HG03354 (cell line): Measurements from ENCODE around the gene FCAR.
"Not testable (repeated sequence)": the region's sequence is repeated elsewhere in the genome, so short reads cannot be mapped to it uniquely, and the experiment has no call there.

Experiments
- ATAC-seq: cut with Tn5 transposase; IDR thresholded peaks from one replicate; pipeline ENCODE4 v1.9.1; 2021; ENCODE audit warnings: mild to moderate bottlenecking; ENCODE audit not compliant: unreplicated experiment, poor library complexity, severe bottlenecking

Gene FCAR

DNA sequence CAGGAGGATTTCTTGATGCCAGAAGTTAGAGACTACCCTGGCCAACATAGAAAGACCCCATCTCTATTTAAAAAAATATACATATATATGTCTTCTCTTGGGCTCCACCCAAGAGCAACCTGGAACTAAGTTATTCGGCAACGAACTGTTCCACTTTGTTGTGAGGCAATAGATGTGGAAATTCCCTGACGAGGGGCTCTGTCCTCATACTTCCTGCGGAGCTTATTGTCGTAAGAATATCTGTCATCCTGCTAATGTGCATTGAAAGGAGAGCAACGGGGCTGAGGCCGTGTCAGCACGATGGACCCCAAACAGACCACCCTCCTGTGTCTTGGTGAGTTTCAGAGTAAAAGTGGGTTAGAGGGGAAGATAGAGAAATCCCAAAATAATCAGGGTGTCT is at the start of gene FCAR:
FCAR (plus strand) TSS at position 246 of the 400 bp plus-strand sequence; CDS start at position 301, 55 bp downstream.
- ATAC-seq: no peak

DNA sequence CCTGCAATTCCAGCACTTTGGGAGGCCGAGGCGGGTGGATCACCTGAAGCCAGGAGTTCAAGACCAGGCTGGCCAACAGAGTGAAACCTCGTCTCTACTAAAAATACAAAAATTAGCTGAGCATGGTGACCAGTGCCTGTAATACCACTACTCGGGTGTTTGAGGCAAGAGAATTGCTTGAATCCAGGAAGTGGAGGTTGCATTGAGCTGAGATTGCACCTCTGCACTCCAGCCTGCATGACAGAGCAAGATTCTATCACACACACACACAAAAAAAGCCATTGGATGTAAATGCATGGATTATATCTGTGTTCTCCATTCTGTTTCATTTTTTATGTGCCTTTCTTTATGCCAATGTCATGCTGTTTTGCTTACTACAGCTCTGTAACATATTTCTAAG is 49.6 kb upstream of the FCAR start:
- ATAC-seq: not testable (repeated sequence)

DNA sequence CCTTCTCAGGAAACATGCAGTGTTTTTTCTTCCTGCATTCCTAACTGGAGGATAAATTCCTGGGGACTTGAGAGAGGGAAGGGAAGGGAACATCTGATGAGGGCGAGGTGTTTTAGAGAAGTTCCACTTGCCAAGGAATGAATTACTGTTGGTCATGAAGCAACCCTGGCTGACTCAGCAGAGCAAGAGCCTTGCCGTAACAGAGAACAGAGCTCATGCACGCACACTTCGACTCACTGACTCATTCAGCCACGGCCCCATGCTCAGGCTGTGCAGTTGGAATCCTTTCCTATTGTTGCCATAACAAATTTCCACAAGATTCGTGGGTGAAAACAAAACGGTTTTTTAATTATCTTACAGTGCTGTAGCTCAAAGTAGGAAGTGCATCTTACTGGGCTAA is 48.7 kb upstream of the FCAR start:
- not testable (repeated sequence) for ATAC-seq

DNA sequence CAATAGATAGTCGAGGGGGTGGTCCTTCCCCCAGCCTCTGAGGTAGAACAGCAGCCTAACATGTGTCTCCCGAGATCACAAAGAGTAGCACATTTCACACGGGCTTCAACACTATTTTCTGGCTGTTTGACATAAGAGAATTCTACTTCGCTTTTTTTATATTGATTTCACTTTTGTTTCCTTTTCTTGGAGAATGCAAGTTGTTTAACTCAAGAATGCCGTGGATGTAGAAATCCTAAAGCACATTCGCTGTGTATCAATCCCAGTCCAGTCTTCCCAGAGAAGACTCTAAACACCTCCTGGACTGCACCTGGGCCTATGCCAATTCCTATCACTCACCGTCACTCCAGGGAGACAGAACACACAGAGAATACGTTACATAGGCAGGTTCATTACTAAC is 46.0 kb upstream of the FCAR start:
- ATAC-seq: not testable (repeated sequence)

DNA sequence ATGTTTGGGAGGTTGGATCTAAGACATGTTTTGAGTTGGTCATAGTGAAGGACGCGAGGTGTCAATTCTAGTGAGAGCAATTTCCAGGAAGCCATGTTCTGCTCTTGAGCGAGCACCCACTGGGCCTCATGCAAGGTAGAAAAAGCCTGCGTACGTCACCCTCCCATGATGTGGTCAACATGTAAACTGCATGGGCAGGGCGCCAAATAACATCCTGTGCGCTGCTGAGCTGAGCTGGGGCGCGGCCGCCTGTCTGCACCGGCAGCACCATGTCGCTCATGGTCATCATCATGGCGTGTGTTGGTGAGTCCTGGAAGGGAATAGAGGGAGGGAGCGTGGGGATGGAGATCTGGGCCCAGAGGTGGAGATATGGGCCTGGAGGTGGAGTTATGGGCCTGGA is 41.5 kb upstream of the FCAR start, which contains the start of gene KIR2DS4:
KIR2DS4 (plus strand) TSS at position 181 of the 400 bp plus-strand sequence.
- not testable (repeated sequence) for ATAC-seq

DNA sequence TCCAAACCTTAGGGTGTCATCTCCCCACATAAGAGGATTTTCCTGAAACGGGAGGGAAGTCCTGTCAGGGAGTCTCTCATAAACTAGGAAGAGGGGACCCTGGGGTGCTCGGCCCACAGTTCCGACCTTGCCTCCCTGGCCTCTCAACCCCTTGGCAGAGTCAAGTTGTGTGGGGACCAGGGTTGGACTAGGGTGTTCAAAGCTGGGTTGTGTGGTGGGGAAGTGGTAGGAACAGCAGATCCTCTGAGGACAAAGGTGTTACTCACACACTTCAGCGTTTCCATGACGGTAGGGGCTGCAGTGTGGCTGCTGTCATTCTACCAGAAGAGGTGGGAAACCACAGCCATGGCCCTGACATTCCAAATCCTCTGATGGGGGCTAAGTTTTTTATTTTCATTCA is 38.9 kb upstream of the FCAR start:
- ATAC-seq: not testable (repeated sequence)

DNA sequence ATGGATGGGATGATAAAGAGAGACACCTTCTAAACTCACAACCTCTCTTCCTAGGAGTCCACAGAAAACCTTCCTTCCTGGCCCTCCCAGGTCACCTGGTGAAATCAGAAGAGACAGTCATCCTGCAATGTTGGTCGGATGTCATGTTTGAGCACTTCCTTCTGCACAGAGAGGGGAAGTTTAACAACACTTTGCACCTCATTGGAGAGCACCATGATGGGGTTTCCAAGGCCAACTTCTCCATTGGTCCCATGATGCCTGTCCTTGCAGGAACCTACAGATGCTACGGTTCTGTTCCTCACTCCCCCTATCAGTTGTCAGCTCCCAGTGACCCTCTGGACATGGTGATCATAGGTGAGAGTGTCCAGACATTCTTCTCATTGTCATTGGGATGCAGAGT is 36.5 kb upstream of the FCAR start:
- ATAC-seq: not testable (repeated sequence)

DNA sequence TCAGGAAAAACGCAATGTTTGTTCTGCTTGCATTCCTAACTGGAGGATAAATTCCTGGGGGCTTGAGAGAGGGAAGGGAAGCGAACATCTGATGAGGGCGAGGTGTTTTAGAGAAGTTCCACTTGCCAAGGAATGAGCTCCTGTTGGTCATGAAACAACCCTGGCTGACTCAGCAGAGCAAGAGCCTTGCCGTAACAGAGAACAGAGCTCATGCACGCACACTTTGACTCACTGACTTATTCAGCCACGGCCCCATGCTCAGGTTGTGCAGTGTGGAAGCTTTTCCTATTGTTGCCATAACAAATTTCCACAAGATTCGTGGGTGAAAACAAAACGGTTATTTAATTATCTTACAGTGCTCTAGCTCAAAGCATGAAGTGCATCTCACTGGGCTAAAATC is 30.9 kb upstream of the FCAR start:
- not testable (repeated sequence) for ATAC-seq

DNA sequence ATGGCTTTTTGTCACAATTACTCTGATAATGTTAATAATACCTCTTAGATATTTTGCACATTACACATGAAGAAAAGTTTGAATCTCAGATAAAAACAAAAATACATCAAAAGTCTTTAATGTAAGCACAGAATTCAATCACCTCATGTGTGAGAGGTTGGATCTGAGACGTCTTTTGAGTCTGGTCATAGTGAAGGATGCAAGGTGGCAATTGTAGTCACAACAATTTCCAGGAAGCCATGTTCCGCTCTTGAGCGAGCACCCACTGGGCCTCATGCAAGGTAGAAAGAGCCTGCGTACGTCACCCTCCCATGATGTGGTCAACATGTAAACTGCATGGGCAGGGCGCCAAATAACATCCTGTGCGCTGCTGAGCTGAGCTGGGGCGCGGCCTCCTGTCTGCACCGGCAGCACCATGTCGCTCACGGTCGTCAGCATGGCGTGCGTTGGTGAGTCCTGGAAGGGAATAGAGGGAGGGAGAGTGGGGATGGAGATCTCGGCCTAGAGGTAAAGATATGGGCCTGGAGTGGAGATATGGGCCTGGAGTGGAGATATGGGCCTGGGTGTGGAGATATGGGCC is 23.9 kb upstream of the FCAR start, which contains the start of gene KIR3DL2:
KIR3DL2 (plus strand) TSS at position 383 of the 580 bp plus-strand sequence; CDS start at position 416, 33 bp downstream.
- ATAC-seq: not testable (repeated sequence)

DNA sequence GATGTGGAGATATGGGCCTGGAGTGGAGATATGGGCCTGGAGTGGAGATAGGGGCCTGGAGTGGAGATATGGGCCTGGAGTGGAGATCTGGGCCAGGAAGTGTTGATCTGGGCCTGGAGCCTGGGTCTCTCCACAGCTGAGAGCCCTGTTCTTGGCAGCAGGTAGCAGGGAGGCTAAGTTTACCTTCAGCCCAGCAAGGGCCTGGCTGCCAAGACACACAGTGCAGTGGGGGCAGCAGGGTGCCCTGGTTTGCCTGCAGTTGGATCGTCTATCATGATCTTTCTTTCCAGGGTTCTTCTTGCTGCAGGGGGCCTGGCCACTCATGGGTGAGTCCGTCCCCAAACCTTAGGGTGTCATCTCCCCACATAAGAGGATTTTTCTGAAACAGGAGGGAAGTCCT is 23.1 kb upstream of the FCAR start:
- ATAC-seq: no peak

DNA sequence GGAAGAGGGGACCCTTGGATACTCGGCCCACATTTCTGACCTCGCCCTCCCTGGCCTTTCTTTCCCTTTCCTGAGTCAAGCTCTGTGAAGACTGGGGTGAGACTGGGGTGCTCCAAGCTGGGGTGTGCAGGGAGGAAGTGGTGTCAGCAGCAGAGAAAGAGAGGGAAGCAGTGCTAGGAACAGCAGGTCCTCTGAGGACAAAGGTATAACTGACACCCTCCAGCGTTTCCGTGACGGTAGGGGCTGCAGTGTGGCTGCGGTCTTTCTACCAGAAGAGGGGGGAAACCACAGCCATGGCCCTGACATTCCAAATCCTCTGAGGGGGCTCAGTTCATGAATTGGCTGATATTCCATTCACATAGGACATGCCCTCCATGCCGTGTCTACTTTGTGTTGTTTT is 22.7 kb upstream of the FCAR start:
- no peak for ATAC-seq

DNA sequence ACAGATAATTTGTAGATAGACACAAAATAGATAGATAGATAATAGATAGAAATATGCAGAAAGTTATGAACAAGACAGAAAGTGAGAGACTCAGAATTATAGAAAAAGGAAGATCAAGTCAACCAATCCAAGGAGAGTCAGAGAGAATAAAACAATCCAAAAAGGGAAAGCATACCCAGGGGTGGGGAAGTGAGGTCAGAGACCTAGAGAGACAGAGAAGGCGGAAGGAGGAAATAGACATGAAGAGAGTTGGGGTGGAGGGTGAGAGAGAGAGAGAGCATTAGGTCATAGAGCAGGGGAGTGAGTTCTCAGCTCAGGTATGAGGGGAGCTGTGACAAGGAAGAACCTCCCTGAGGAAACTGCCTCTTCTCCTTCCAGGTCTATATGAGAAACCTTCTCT is 18.8 kb upstream of the FCAR start:
- ATAC-seq: not testable (repeated sequence)

DNA sequence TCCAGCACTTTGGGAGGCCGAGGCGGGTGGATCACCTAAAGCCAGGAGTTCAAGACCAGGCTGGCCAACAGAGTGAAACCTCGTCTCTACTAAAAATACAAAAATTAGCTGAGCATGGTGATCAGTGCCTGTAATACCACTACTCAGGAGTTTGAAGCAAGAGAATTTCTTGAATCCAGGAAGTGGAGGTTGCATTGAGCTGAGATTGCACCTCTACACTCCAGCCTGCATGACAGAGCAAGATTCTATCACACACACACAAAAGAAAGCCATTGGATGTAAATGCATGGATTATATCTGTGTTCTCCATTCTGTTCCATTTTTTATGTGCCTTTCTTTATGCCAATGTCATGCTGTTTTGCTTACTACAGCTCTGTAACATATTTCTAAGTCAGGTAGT is 15.6 kb upstream of the FCAR start:
- ATAC-seq: not testable (repeated sequence)

DNA sequence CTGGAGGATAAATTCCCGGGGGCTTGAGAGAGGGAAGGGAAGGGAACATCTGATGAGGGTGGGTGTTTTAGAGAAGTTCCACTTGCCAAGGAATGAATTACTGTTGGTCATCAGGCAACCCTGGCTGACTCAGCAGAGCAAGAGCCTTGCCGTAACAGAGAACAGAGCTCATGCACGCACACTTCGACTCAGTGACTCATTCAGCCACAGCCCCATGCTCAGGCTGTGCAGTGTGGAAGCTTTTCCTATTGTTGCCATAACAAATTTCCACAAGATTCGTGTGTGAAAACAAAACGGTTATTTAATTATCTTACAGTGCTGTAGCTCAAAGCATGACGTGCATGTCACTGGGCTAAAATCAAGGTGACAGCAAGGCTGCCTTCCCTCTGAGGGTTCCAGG is 14.6 kb upstream of the FCAR start:
- not testable (repeated sequence) for ATAC-seq

DNA sequence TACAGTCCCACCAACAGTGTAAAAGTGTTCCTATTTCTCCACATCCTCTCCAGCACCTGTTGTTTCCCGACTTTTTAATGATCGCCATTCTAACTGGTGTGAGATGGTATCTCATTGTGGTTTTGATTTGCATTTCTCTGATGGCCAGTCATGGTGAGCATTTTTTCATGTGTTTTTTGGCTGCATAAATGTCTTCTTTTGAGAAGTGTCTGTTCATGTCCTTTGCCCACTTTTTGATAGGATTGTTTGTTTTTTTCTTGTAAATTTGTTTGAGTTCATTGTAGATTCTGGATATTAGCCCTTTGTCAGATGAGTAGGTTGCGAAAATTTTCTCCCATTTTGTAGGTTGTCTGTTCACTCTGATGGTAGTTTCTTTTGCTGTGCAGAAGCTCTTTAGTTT is 10.6 kb upstream of the FCAR start:
- not testable (repeated sequence) for ATAC-seq

DNA sequence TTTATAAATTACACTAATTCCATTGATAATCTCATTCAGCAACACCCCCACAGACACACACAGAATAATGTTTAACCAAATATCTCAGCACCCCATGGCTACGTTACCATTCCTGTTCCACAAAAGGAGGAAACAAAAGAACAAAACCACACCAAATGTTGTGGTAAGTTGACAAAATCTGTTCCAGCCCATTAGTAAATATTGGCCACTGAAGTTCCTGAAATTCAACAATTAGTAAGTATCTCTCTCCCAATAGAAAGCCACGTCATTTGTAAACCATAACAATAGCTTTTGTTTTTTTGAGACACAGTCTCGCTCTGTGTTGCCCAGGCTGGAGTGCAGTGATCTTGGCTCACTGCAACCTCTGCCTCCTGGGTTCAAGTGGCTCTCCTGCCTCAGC is 2.3 kb upstream of the FCAR start:
- ATAC-seq: no peak

DNA sequence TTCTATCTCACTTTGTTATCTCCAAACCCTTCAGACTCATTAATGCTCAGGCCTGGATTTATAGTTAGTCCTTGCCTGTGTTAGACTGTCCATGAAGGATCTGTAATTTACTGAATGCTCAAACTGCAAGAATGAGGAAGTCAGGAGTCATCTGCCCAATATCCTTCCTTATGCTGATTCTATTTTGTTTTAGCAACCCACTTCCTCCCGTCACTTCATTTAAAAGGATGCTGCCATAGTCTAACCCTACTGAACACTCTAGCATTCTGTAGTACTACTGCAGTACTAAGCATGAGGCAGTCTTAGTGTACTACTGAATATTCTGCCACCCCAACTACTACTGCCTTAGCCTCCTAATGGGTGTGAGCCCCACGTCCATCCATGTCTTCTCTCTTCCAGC is 1.5 kb downstream of the FCAR start:
- ATAC-seq: no peak

DNA sequence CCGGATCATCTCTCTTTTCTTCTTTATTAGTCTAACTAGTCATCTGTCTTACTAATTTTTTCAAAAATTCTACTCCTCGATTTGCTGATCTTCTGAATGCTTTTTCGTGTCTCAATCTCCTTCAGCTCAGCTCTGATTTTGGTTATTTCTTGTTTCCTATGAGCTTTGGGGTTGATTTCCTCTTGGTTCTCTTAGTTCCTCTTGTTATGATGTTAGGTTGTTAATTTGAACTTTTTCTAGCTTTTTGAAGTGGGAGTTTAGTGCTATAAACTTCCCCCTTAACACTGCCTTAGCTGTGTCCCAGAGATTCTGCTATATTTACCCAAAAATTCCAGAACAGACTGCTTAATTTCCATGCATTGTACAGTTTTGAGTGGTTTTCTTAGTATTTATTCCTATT is 3.4 kb downstream of the FCAR start:
- ATAC-seq: no peak

DNA sequence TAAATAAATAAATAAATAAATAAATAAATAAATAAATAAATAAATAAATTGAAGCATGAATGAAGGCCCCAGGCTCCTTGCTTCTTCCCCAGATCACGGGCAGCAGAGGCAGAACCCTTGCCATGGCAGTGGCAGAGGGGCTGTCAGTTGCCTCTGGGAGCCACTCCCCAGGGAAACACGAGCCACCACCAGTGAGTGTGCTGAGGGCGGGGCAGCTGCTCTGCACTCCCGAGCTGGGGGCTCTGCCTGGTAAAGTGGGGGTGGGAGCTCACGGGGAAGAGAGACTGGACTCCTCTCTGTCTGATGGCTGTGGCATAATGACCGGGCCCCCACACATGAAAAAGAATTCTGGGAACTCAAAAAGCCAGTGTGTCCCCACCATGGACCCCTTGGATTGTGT is 7.8 kb downstream of the FCAR start:
- ATAC-seq: no peak

DNA sequence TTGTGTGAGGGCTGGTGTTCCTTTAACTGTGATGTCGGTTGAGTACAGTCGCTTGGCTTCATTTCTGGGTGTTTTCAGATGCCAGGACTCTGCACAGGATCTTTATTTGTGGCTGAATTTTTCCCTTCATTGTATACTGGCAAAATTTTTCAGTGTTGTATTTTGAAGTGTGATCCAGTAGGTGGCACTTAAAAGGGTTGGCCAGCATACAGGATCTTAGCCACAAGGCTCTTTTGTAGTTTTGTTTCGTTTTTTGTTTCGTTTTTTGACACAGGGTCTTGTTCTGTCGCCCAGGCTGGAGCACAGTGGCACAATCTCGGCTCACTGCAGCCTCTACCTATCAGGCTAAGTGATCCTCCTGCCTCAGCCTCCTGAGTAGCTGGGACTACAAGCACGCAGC is 8.7 kb downstream of the FCAR start:
- ATAC-seq: no peak

DNA sequence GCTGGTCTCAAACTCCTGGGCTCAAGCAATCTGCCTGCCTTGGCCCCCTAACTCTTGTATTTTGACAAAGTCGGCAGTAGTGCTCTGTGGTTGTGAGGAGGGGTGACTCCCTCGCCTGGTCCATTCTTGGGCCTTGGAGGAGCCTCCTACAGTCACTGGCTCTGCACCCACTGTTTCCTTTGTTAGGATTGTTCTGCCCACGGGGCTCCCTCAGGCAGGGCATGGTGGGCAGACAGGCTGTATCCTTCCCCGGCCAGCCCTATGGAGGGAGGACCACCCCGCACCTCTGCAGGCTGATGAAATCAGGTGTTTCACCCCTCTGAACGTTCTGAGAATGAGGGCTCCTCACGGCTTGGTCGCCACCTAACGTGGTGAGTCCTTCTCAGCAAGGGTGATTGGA is 9.2 kb downstream of the FCAR start:
- ATAC-seq: no peak

DNA sequence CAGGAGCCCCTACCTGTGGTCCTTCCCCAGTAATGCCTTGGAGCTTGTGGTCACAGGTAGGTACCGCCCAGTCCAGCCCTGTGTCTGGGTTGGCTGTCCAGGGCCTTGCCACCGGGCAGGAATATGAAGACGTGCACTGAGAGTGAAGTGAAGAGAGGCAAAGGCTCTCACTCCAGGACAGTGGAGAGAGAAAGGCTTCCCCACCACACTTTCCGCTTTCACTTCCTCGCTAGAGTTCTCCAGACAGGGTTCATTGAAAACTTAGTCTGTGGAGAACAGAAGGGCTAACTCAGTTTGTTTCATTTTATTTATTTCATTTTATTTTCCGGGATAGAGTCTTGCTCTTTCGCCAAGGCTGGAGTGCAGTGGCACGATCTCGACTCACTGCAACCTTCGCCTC is 14.2 kb downstream of the FCAR start:
- no peak for ATAC-seq
